A549 (cell line): Measurements from ENCODE around the gene SLC25A13.

ENCODE experiments used
- KDM1A ChIP-seq: fragments of 200-600 bp; sonication (generic); IDR thresholded peaks from 2 replicates; pipeline ENCODE4 v1.6.1; 2016; ENCODE audit warnings: low read depth, mild to moderate bottlenecking
- MYC ChIP-seq: IDR thresholded peaks from 2 replicates; pipeline ENCODE4 v1.6.1; 2012; ENCODE audit warnings: mild to moderate bottlenecking, inconsistent platforms, low read length, improper control_type of control experiment, borderline replicate concordance
- NR3C1 ChIP-seq: fragments of >200 bp; sonication (Bioruptor Twin); formaldehyde crosslinking; IDR thresholded peaks from 3 replicates; pipeline ENCODE4 v1.6.1; 2017
- POLR2A ChIP-seq: IDR thresholded peaks from 2 replicates; pipeline ENCODE4 v1.6.1; 2012; ENCODE audit warnings: mild to moderate bottlenecking, low read length
- TF ChIP-seq, protein P1 (sequence below): fragments of >200 bp; sonication (Bioruptor Twin); formaldehyde crosslinking; IDR thresholded peaks from 3 replicates; pipeline ENCODE4 v1.5.1; 2016

DNA sequence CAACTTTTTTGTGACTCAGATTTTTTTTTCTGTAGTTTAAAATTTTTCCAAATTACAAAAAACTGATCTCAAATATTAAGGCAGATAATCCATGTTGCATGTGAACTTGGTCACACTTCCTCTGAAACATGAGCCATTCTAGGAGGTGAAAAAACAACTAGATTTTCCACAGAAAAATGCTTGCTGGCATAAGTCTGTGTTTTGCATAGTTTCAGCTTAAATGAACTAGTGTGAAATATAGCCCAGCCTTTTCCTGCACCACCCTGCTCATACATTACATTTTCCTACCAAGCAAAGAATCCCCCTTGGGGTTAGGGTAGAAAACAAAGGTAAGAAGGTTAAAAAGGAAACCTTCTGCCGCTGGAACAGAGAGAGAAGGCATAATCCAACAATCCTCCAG is 48.2 kb downstream of the SLC25A13 start:
- TF ChIP-seq, protein P1, sequence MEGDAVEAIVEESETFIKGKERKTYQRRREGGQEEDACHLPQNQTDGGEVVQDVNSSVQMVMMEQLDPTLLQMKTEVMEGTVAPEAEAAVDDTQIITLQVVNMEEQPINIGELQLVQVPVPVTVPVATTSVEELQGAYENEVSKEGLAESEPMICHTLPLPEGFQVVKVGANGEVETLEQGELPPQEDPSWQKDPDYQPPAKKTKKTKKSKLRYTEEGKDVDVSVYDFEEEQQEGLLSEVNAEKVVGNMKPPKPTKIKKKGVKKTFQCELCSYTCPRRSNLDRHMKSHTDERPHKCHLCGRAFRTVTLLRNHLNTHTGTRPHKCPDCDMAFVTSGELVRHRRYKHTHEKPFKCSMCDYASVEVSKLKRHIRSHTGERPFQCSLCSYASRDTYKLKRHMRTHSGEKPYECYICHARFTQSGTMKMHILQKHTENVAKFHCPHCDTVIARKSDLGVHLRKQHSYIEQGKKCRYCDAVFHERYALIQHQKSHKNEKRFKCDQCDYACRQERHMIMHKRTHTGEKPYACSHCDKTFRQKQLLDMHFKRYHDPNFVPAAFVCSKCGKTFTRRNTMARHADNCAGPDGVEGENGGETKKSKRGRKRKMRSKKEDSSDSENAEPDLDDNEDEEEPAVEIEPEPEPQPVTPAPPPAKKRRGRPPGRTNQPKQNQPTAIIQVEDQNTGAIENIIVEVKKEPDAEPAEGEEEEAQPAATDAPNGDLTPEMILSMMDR, result no peak
- TF ChIP-seq KDM1A, result no peak
- no peak for TF ChIP-seq NR3C1
- TF ChIP-seq POLR2A, result no peak
- no peak for TF ChIP-seq MYC
